NCI-H526 treated with DMSO at 0.1 percent for 48 hours (cell line): ENCODE data around the gene CCL19.

Source experiments
- DNase-seq: peaks from one replicate; lab custom pipeline; 2025; lab: John Stamatoyannopoulos, UW

CCL19 gene

GRCh38 chr9:34662526-34663302, 28.4 kb downstream of the CCL19 start, which contains the start of gene CCL27:
CCL27 (minus strand) TSS chr9:34662657; CDS start chr9:34662633, 24 bp downstream.
- no peak for DNase-seq

GRCh38 chr9:34659592-34660253, 31.4 kb downstream of the CCL19 start:
- no peak for DNase-seq

- no peak for DNase-seq
Measured at GRCh38 chr9:34658461-34658860, 32.6 kb downstream of the CCL19 start.

GRCh38 chr9:34656992-34657391, 34.1 kb downstream of the CCL19 start:
- no peak for DNase-seq

GRCh38 chr9:34655394-34655793, 35.7 kb downstream of the CCL19 start:
- no peak for DNase-seq

- no peak for DNase-seq
Measured at GRCh38 chr9:34654323-34655051, 36.6 kb downstream of the CCL19 start.

GRCh38 chr9:34653151-34654072, 37.7 kb downstream of the CCL19 start:
- no peak for DNase-seq

- no peak for DNase-seq
Measured at GRCh38 chr9:34652602-34653000, 38.5 kb downstream of the CCL19 start.

- no peak for DNase-seq
Measured at GRCh38 chr9:34651876-34652601, 39.0 kb downstream of the CCL19 start, which contains the start of gene IL11RA. IL11RA (plus strand) TSS chr9:34652185; CDS start chr9:34655218, 3,033 bp downstream.

- no peak for DNase-seq
Measured at GRCh38 chr9:34651321-34651720, 39.8 kb downstream of the CCL19 start.

GRCh38 chr9:34650816-34651215, 40.3 kb downstream of the CCL19 start:
- DNase-seq = no peak

- DNase-seq = no peak
Measured at GRCh38 chr9:34648673-34649072, 42.4 kb downstream of the CCL19 start.

GRCh38 chr9:34647651-34648050, 43.4 kb downstream of the CCL19 start:
- no peak for DNase-seq

- no peak for DNase-seq
Measured at GRCh38 chr9:34647084-34647403, 44.0 kb downstream of the CCL19 start.

GRCh38 chr9:34646211-34647083, 44.6 kb downstream of the CCL19 start, which contains the start of gene GALT:
GALT (plus strand) TSS chr9:34646675; CDS start chr9:34646705, 30 bp downstream.
- DNase-seq = peak; percentile 80

- DNase-seq = no peak
Measured at GRCh38 chr9:34644766-34645314, 46.2 kb downstream of the CCL19 start.

- no peak for DNase-seq
Measured at GRCh38 chr9:34642679-34643078, 48.4 kb downstream of the CCL19 start.
